ENCODE results near the gene TAS2R20. TPM values are rescaled to one million over a fixed set of nuclear protein-coding genes. Genes with fewer than 3 reads are reported as not detected.

The TAS2R20 gene
- polyA plus RNA-seq, 2 of the 4 experiments (the other 2 are of a cell fraction) = 0.15 to 0.89 TPM

- no peak overlapping the region for H3K27ac ChIP-seq
- FAIRE-seq = no peak
- WGBS (ENCODE audit: missing lambda C conversion rate) = 92% methylated on average over 1 of the region's 1 CpG
These were observed 32.6 kb downstream of the TAS2R20 start for GRCh38 chr12:10965476-10965875.

GRCh38 chr12:10960211-10960610 lies 37.9 kb downstream of the TAS2R20 start:
- ATAC-seq (no peak), DNase-seq (ENCODE audit: low read depth in 1 of 2, low spot score in 1 of 2) (no peak), FAIRE-seq (no peak)
- no peak overlapping the region for H3K27ac ChIP-seq
- no peaks in the 10 kb centered on the region for H3K4me1 ChIP-seq
- 80% methylated on average over 4 of the region's 4 CpGs for WGBS (ENCODE audit: missing lambda C conversion rate)
- H3K4me2 ChIP-seq = no peak overlapping the region
- H3K4me3 ChIP-seq = no peak overlapping the region
- no peak for TF ChIP-seq ZC3H11A (IDR thresholded peaks at IDR 0.05)
- TF ChIP-seq NPAS2 (CRISPR knock-in tag; IDR thresholded peaks at IDR 0.05; ENCODE audit: borderline replicate concordance) = no peak
- no peak for TF ChIP-seq ZSCAN20 (CRISPR knock-in tag; IDR thresholded peaks at IDR 0.05)
- TF ChIP-seq PBX3 (IDR thresholded peaks at IDR 0.05) = no peak
- TF ChIP-seq TFCP2L1 (CRISPR knock-in tag; IDR thresholded peaks at IDR 0.05) = no peak
- no peak for TF ChIP-seq MAFK (IDR thresholded peaks at IDR 0.05; ENCODE audit: partially characterized antibody)
- TF ChIP-seq FOSB (CRISPR knock-in tag; IDR thresholded peaks at IDR 0.05) = no peak
- TF ChIP-seq CBX8 (IDR thresholded peaks at IDR 0.05) = no peak
- TF ChIP-seq CHD2 (IDR thresholded peaks at IDR 0.05; ENCODE audit: low read length, partially characterized antibody) = no peak
- TF ChIP-seq E2F6 (IDR thresholded peaks at IDR 0.05; ENCODE audit: borderline replicate concordance, low read depth) = no peak
- TF ChIP-seq MAX (IDR thresholded peaks at IDR 0.05) = no peak
- no peak for TF ChIP-seq CTCF (IDR thresholded peaks at IDR 0.05)
- ChIA-PET CTCF (interaction anchor here (1.8 kb wide), 1 partner anchor 528 kb away, joined by 4 read pairs; no protein-coding TSS in a partner anchor), POLR2A (no interaction called here)
- H3K9me3 ChIP-seq = no peaks in the 10 kb centered on the region

More at GRCh38 chr12:10965476-10965875, 32.6 kb downstream of the TAS2R20 start:
- ATAC-seq = no peak
- ChIA-PET CTCF (no interaction called here), POLR2A (no interaction called here)
- TF ChIP-seq HOXB5 (CRISPR knock-in tag; IDR thresholded peaks at IDR 0.05) = no peak
- no peak for TF ChIP-seq CTCF (IDR thresholded peaks at IDR 0.05)
- TF ChIP-seq RNF2 (IDR thresholded peaks at IDR 0.05; ENCODE audit: borderline replicate concordance, low read depth) = no peak
- TF ChIP-seq E2F6 (IDR thresholded peaks at IDR 0.05; ENCODE audit: borderline replicate concordance, low read depth) = no peak
- TF ChIP-seq CHD2 (IDR thresholded peaks at IDR 0.05; ENCODE audit: low read length, partially characterized antibody) = no peak
- TF ChIP-seq ZFP36 (IDR thresholded peaks at IDR 0.05; ENCODE audit: borderline replicate concordance, partially characterized antibody) = no peak
- no peak for TF ChIP-seq MYC (IDR thresholded peaks at IDR 0.05; ENCODE audit: borderline replicate concordance, low read length)
- TF ChIP-seq ZNF302 (CRISPR knock-in tag; IDR thresholded peaks at IDR 0.05) = no peak
- TF ChIP-seq CBX2 (IDR thresholded peaks at IDR 0.05; ENCODE audit: borderline replicate concordance, low read depth) = no peak
- TF ChIP-seq MAZ (IDR thresholded peaks at IDR 0.05; ENCODE audit: borderline replicate concordance, low read depth, low read length) = no peak
- TF ChIP-seq SMC3 (IDR thresholded peaks at IDR 0.05) = no peak
- no peak for DNase-seq (ENCODE audit: low read depth in 1 of 2, low spot score in 1 of 2)
- Histone ChIP-seq H3K4me2 (no peak overlapping the region), H3K9me3 (no peaks in the 10 kb centered on the region), H3K4me1 (no peaks in the 10 kb centered on the region), H3K4me3 (no peak overlapping the region)
